Measurements from ENCODE around the gene CWF19L1. TPM values are rescaled to one million over a fixed set of nuclear protein-coding genes. Genes with fewer than 3 reads are reported as not detected.

The CWF19L1 gene
- total RNA-seq, 5 donors from 2014 or later (not counting 1 experiment from before 2014, with no cell fraction given): 37.2 to 43.9 (median 39.2) TPM

GRCh38 chr10:100183481-100183880 lies 84.0 kb downstream of the CWF19L1 start:
- Mint-ChIP-seq H3K27me3 (no peaks in the 10 kb centered on the region), H3K36me3 (peaks cover 23% of the 10 kb centered on the region), H3K27ac (no peak overlapping the region), H3K9me3 (no peaks in the 10 kb centered on the region), H3K4me3 (no peak overlapping the region), H3K4me1 (peaks cover 63 to 70% (median 63%) of the 10 kb centered on the region in 3 donors)
- Histone ChIP-seq H3K36me3 (ENCODE audit: control insufficient read depth in 2 of 2, extremely low read depth in 1 of 2, insufficient read depth in 1 of 2, low read length in 1 of 2) (peaks cover 2 to 31% of the 10 kb centered on the region in 2 donors), H3K4me3 (ENCODE audit: control insufficient read depth in 1 of 2, extremely low read depth in 1 of 2, low read length in 1 of 2) (no peak overlapping the region), H3K4me1 (ENCODE audit: control insufficient read depth in 1 of 2, extremely low read depth in 1 of 2, insufficient read depth in 2 of 2, low read length in 2 of 2) (peaks cover 11 to 17% of the 10 kb centered on the region in 2 experiments), H3K27me3 (replicated peaks in 1 of 2; ENCODE audit: control insufficient read depth in 2 of 2, extremely low read depth in 1 of 2, insufficient read depth in 2 of 2, low read length in 1 of 2) (no peaks in the 10 kb centered on the region), H3K27ac (ENCODE audit: low read length) (no peak overlapping the region), H3K9me3 (no peaks in the 10 kb centered on the region)
- DNase-seq (no peak), ATAC-seq (replicated peaks in 1 of 4) (no peak)
- no CpG with 5 or more reads among the region's 3 CpGs for WGBS (ENCODE audit: insufficient coverage)
- POLR2A ChIA-PET: no interaction called here
- CTCF ChIA-PET: interaction anchor here in 1 of 2 donors (1.3 kb wide), 1 partner anchor 25 kb away, joined by 3 read pairs; no protein-coding TSS in a partner anchor

DNA sequence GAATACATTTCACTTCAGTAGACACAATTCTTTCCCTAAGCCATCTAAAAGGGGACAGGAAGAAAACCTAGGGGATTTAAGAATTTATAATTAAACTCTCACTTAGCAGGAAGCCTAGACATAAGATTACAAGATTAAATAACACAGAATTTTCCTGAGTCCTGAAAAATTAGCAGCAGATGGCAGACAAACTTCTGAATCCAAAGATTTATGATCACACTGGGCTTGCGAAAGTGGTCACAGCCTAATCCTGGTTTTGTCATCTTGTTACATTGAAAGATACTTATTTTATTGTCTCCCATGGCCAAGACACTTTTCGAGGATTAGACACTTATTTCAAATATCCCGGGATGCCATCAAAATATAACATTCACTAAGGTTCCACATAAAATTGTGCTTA lies 84.5 kb downstream of the CWF19L1 start:
- Histone ChIP-seq H3K4me1 (ENCODE audit: control insufficient read depth in 1 of 2, extremely low read depth in 1 of 2, insufficient read depth in 2 of 2, low read length in 2 of 2) (peaks cover 11 to 17% of the 10 kb centered on the region in 2 experiments), H3K27ac (ENCODE audit: low read length) (no peak overlapping the region), H3K27me3 (replicated peaks in 1 of 2; ENCODE audit: control insufficient read depth in 2 of 2, extremely low read depth in 1 of 2, insufficient read depth in 2 of 2, low read length in 1 of 2) (no peaks in the 10 kb centered on the region), H3K36me3 (ENCODE audit: control insufficient read depth in 2 of 2, extremely low read depth in 1 of 2, insufficient read depth in 1 of 2, low read length in 1 of 2) (peaks cover 2 to 34% of the 10 kb centered on the region in 2 donors), H3K9me3 (no peaks in the 10 kb centered on the region), H3K4me3 (ENCODE audit: control insufficient read depth in 1 of 2, extremely low read depth in 1 of 2, low read length in 1 of 2) (no peak overlapping the region)
- ChIA-PET CTCF (no interaction called here), POLR2A (no interaction called here)
- DNase-seq: no peak
- Mint-ChIP-seq H3K36me3 (peaks cover 29% of the 10 kb centered on the region), H3K4me1 (peaks cover 59 to 64% (median 59%) of the 10 kb centered on the region in 3 donors), H3K27ac (no peak overlapping the region), H3K27me3 (no peaks in the 10 kb centered on the region), H3K9me3 (no peaks in the 10 kb centered on the region), H3K4me3 (no peak overlapping the region)
- WGBS (ENCODE audit: insufficient coverage): no CpG with 5 or more reads among the region's 3 CpGs
- ATAC-seq (replicated peaks in 1 of 4): no peak

Other genes starting within 250 kb of the CWF19L1 start
- not detected for gene CPN1, start 185.8 kb downstream of the CWF19L1 start, total RNA-seq
- gene ERLIN1, start 81.6 kb downstream of the CWF19L1 start, total RNA-seq: 10 to 100 TPM in 2 of 5 donors, 1 to 10 TPM in 3; 4.1 to 11.6 (median 8.9) TPM
- 10 to 100 TPM; 16.5 to 18.7 (median 17.2) TPM for gene CHUK, start 38.0 kb downstream of the CWF19L1 start, total RNA-seq
- gene BLOC1S2, start 19.0 kb upstream of the CWF19L1 start, total RNA-seq: 10 to 100 TPM; 30.2 to 44.1 (median 38.0) TPM
- gene PKD2L1, start 62.6 kb upstream of the CWF19L1 start, total RNA-seq: not detected
- gene SCD, start 79.6 kb upstream of the CWF19L1 start, total RNA-seq: 1 to 10 TPM; 2.1 to 5.7 (median 4.7) TPM
- under 1 TPM in 2 of 5 donors, not detected in 3; 0.20 to 0.23 TPM for gene WNT8B, start 195.4 kb upstream of the CWF19L1 start, total RNA-seq